HG03039 (cell line): Measurements from ENCODE around the gene MCF2L.
"Not testable (repeated sequence)": the region's sequence is repeated elsewhere in the genome, so short reads cannot be mapped to it uniquely, and the experiment has no call there.

ENCODE experiments used
- ATAC-seq: cut with Tn5 transposase; IDR thresholded peaks from one replicate; pipeline ENCODE4 v1.9.1; 2021; ENCODE audit warnings: mild to moderate bottlenecking, moderate library complexity; ENCODE audit not compliant: unreplicated experiment

The MCF2L gene

GRCh38 chr13:112968910-112969691 is at the start of gene MCF2L:
Gene MCF2L (plus strand): TSS chr13:112969214. CDS start chr13:112969380, 166 bp downstream.
- ATAC-seq: no peak

GRCh38 chr13:112923962-112924361 is 45.1 kb upstream of the MCF2L start:
- no peak for ATAC-seq

GRCh38 chr13:112924365-112924764 is 44.6 kb upstream of the MCF2L start:
- ATAC-seq: no peak

- no peak for ATAC-seq
Measured at GRCh38 chr13:112926003-112926402, 43.0 kb upstream of the MCF2L start.

GRCh38 chr13:112926993-112927392 is 42.0 kb upstream of the MCF2L start:
- no peak for ATAC-seq

GRCh38 chr13:112928020-112928971 is 40.7 kb upstream of the MCF2L start:
- no peak for ATAC-seq

- no peak for ATAC-seq
Measured at GRCh38 chr13:112928972-112929782, 39.8 kb upstream of the MCF2L start.

- ATAC-seq: no peak
Measured at GRCh38 chr13:112929783-112930055, 39.3 kb upstream of the MCF2L start.

- ATAC-seq: no peak
Measured at GRCh38 chr13:112930192-112930591, 38.8 kb upstream of the MCF2L start.

- ATAC-seq: no peak
Measured at GRCh38 chr13:112931028-112931934, 37.7 kb upstream of the MCF2L start.

- no peak for ATAC-seq
Measured at GRCh38 chr13:112932971-112933370, 36.0 kb upstream of the MCF2L start.

- ATAC-seq: no peak
Measured at GRCh38 chr13:112933649-112934048, 35.4 kb upstream of the MCF2L start.

- ATAC-seq: no peak
Measured at GRCh38 chr13:112934078-112934477, 34.9 kb upstream of the MCF2L start.

GRCh38 chr13:112938680-112939079 is 30.3 kb upstream of the MCF2L start:
- ATAC-seq: no peak

GRCh38 chr13:112940236-112940635 is 28.8 kb upstream of the MCF2L start:
- ATAC-seq: no peak

- ATAC-seq: no peak
Measured at GRCh38 chr13:112941349-112941748, 27.7 kb upstream of the MCF2L start.

GRCh38 chr13:112941765-112942164 is 27.2 kb upstream of the MCF2L start:
- not testable (repeated sequence) for ATAC-seq

GRCh38 chr13:112942689-112943308 is 26.2 kb upstream of the MCF2L start:
- peak; percentile 92 for ATAC-seq

GRCh38 chr13:112943309-112944125 is 25.5 kb upstream of the MCF2L start:
- peak; percentile 28 for ATAC-seq
